ENCODE measurements around the gene LAPTM4A. TPM values are rescaled to one million over a fixed set of nuclear protein-coding genes. Genes with fewer than 3 reads are reported as not detected.
A peak's percentile ranks its signal among the peaks of the same experiment; 100 is the strongest.

The LAPTM4A gene
- total RNA-seq, 2 donors from 2014 or later, result 285 to 291 TPM

- Histone ChIP-seq H3K36me3 (ENCODE audit: control insufficient read depth, insufficient read depth, low read length) (no peaks in the 10 kb centered on the region), H3K4me1 (ENCODE audit: control insufficient read depth, insufficient read depth, low read length) (peaks cover 7% of the 10 kb centered on the region), H3K4me3 (ENCODE audit: low read length) (no peak overlapping the region), H3K9me3 (ENCODE audit: control insufficient read depth, low read length) (no peaks in the 10 kb centered on the region), H3K9ac (ENCODE audit: extremely low read depth, low read length, poor library complexity, severe bottlenecking) (no peak overlapping the region), H3K27me3 (ENCODE audit: control insufficient read depth, insufficient read depth, low read length, poor library complexity, severe bottlenecking) (no peaks in the 10 kb centered on the region), H3K27ac (ENCODE audit: low read depth, low read length) (no peak overlapping the region)
- 87 to 89% methylated on average over 4 to 5 of the region's 5 CpGs for WGBS, 2 experiments (ENCODE audit: insufficient coverage in 1 of 2, insufficient read length in 1 of 2)
- Mint-ChIP-seq H3K4me1 (peaks cover 23% of the 10 kb centered on the region), H3K27me3 (ENCODE audit: insufficient read depth) (no peaks in the 10 kb centered on the region), H3K9me3 (no peaks in the 10 kb centered on the region), H3K27ac (peak overlapping the region; percentile 85), H3K36me3 (ENCODE audit: low read depth) (no peaks in the 10 kb centered on the region), H3K4me3 (no peak overlapping the region)
- DNase-seq, result no peak
- TF ChIP-seq, protein P1, sequence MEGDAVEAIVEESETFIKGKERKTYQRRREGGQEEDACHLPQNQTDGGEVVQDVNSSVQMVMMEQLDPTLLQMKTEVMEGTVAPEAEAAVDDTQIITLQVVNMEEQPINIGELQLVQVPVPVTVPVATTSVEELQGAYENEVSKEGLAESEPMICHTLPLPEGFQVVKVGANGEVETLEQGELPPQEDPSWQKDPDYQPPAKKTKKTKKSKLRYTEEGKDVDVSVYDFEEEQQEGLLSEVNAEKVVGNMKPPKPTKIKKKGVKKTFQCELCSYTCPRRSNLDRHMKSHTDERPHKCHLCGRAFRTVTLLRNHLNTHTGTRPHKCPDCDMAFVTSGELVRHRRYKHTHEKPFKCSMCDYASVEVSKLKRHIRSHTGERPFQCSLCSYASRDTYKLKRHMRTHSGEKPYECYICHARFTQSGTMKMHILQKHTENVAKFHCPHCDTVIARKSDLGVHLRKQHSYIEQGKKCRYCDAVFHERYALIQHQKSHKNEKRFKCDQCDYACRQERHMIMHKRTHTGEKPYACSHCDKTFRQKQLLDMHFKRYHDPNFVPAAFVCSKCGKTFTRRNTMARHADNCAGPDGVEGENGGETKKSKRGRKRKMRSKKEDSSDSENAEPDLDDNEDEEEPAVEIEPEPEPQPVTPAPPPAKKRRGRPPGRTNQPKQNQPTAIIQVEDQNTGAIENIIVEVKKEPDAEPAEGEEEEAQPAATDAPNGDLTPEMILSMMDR (conservative IDR thresholded peaks at IDR 0.05), result no peak
These were observed 42.8 kb upstream of the LAPTM4A start for GRCh38 chr2:20094142-20094755.

DNA sequence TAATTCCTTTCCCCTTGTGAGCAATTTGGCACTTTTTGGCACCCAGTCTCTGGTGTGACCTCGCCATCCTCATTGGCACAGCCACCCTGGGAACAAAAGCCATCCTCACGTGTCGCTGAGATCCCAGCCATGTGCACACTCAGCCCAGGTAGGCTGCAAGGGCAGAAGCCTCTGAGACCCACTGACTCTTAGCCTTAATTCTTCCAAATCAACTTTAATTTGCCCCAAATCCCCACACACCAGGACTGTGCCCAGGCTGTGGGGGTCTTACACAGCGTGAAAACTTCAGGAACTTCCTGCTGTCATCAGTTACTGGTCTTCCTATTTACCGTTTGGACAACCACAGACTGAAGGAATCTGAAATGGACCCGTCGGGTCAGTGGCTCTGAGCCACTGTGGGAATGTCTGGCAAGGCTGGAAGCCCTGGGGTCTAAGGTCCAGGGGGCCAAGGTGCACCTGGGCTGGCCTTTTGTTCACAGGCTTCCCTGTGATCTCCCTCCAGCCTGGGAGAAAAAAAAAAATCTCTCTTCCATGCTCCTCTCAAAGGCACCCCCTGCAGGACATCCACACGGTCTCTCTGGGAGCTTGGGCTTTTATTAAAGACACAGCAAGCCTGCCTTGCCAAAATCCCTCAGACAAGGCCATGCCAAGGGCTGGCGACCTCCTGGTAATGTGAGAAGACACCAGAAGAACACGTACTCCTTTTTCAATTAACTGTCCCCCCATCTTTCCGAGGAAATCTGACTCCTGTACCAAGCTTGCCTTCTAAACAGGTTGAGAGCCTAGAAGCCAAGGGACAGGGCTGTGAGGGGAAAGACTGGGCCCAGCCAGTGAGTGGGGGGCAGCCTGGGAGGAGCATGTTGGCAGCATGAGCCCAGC, 42.1 kb upstream of the LAPTM4A start:
- H3K9me3 Mint-ChIP-seq, result no peaks in the 10 kb centered on the region
- no peak overlapping the region for H3K9ac ChIP-seq (ENCODE audit: extremely low read depth, low read length, poor library complexity, severe bottlenecking)
- H3K36me3 ChIP-seq (ENCODE audit: control insufficient read depth, insufficient read depth, low read length), result no peaks in the 10 kb centered on the region
- peaks cover 27% of the 10 kb centered on the region for H3K4me1 Mint-ChIP-seq
- no peaks in the 10 kb centered on the region for H3K27me3 ChIP-seq (ENCODE audit: control insufficient read depth, insufficient read depth, low read length, poor library complexity, severe bottlenecking)
- no peak overlapping the region for H3K4me3 ChIP-seq (ENCODE audit: low read length)
- DNase-seq, result peak; percentile 91
- H3K27ac Mint-ChIP-seq, result peak overlapping the region; percentile 85
- H3K36me3 Mint-ChIP-seq (ENCODE audit: low read depth), result no peaks in the 10 kb centered on the region
- no peaks in the 10 kb centered on the region for H3K9me3 ChIP-seq (ENCODE audit: control insufficient read depth, low read length)
- 57 to 60% methylated on average over 5 to 11 of the region's 11 CpGs for WGBS, 2 experiments (ENCODE audit: insufficient coverage in 1 of 2, insufficient read length in 1 of 2)
- no peak overlapping the region for H3K4me3 Mint-ChIP-seq
- TF ChIP-seq, protein P1 (conservative IDR thresholded peaks at IDR 0.05), result peak; percentile 83
- H3K4me1 ChIP-seq (ENCODE audit: control insufficient read depth, insufficient read depth, low read length), result peaks cover 7% of the 10 kb centered on the region
- no peak overlapping the region for H3K27ac ChIP-seq (ENCODE audit: low read depth, low read length)
- H3K27me3 Mint-ChIP-seq (ENCODE audit: insufficient read depth), result no peaks in the 10 kb centered on the region

DNA sequence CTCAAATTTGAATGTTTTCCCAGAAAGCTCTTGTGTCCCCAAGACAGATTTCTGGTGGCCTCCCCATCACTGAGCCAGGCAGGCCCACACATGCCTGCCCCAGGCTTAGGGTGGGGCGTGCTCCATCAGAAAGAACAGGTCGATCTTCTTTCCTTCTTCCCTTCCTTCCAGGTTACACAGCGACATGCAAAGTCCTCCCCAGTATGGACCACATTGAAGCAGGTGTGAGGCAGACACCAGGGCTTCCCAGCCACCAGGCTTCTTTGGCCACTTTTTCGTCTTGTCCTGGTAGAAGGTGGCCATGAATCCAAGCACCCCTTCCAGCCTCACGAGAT, 41.4 kb upstream of the LAPTM4A start:
- H3K4me1 ChIP-seq (ENCODE audit: control insufficient read depth, insufficient read depth, low read length), result peaks cover 7% of the 10 kb centered on the region
- no peak overlapping the region for H3K4me3 ChIP-seq (ENCODE audit: low read length)
- TF ChIP-seq, protein P1 (conservative IDR thresholded peaks at IDR 0.05), result no peak
- H3K27me3 ChIP-seq (ENCODE audit: control insufficient read depth, insufficient read depth, low read length, poor library complexity, severe bottlenecking), result no peaks in the 10 kb centered on the region
- H3K36me3 ChIP-seq (ENCODE audit: control insufficient read depth, insufficient read depth, low read length), result no peaks in the 10 kb centered on the region
- H3K27ac ChIP-seq (ENCODE audit: low read depth, low read length), result no peak overlapping the region
- H3K4me3 Mint-ChIP-seq, result no peak overlapping the region
- peaks cover 31% of the 10 kb centered on the region for H3K4me1 Mint-ChIP-seq
- no peaks in the 10 kb centered on the region for H3K9me3 Mint-ChIP-seq
- WGBS, 2 experiments (ENCODE audit: insufficient coverage in 1 of 2, insufficient read length in 1 of 2), result 88 to 95% methylated on average over 3 to 5 of the region's 5 CpGs
- no peaks in the 10 kb centered on the region for H3K36me3 Mint-ChIP-seq (ENCODE audit: low read depth)
- no peaks in the 10 kb centered on the region for H3K9me3 ChIP-seq (ENCODE audit: control insufficient read depth, low read length)
- DNase-seq, result no peak
- no peak overlapping the region for H3K9ac ChIP-seq (ENCODE audit: extremely low read depth, low read length, poor library complexity, severe bottlenecking)
- H3K27ac Mint-ChIP-seq, result peak overlapping the region; percentile 76
- no peaks in the 10 kb centered on the region for H3K27me3 Mint-ChIP-seq (ENCODE audit: insufficient read depth)

Measured in endodermal cell (in vitro differentiated cells).